Activated T-cell treated with anti-CD3 and anti-CD28 coated beads for 1 hour (primary cell): ENCODE data around the gene SPRED3.

Experiments used
- DNase-seq: peaks from one replicate; pipeline ENCODE4 v3.0.0-alpha.2; 2020; ENCODE audit warnings: low read depth

The SPRED3 gene

DNA sequence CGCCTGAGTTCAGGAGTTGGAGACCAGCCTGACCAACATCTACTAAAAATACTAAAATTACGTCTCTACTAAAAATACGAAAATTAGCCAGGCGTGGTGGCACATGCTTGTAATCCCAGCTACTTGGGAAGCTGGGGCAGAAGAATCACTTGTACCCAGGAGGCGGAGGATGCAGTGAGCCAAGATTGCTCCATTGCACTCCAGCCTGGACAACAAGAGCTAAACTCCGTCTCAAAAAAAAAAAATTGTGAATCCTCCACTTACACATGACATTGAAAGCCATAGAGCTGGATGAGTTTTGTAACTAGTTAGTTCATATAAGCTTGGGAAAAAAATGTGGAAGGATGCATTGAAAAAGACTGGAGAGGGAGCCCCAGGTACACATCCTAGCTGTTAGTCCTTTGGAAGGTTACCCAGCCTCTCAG is 14.6 kb upstream of the SPRED3 start:
- no peak for DNase-seq

- peak; percentile 96 for DNase-seq
Observed at GRCh38 chr19:38374332-38375097, 14.0 kb upstream of the SPRED3 start, which contains the start of gene PSMD8. Gene PSMD8, plus strand, starts transcription at chr19:38374571. Its CDS starts 31 bp downstream, at chr19:38374602.

DNA sequence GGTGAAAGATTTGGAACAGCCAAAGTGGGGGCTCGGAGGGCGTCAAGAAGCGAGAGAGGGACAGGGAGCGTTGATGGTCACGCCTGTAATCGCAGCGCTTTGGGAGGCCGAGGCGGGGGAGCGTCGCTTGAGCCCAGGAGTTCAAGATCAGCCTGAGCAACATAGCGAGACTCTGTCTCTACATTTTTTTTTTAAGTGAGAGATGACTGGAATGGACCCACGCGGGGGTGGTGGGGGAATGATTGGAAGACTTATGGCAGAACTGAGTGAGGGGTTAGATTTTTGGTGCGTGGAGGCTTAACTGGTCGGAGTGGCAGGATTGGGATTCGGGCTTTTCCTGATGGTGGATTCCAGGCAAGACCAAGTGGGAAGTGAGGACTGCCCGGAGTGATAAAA is 13.4 kb upstream of the SPRED3 start:
- DNase-seq, result no peak

DNA sequence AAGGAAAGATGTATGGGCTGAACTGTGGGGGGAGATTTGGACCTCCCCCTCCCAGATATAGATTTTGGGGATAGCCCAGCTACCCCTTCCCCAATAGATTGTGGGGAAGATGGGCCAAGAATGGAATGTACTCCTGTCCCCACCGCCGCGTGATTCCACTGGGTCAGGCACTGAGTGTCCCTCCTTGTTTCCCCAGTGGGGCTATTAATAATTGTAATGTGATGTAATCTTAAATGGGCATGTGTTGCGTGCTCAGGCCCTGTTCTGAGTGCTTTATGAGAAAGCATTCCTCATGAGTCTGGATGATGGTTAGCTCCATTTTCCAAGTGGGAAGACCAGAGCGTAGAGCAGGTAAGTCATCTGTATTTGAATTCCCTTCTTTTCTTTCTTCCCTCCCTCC is 12.7 kb upstream of the SPRED3 start:
- DNase-seq, result no peak

GRCh38 chr19:38376576-38376975 is 11.9 kb upstream of the SPRED3 start:
- DNase-seq, result no peak

GRCh38 chr19:38377052-38377451 is 11.4 kb upstream of the SPRED3 start:
- no peak for DNase-seq

DNA sequence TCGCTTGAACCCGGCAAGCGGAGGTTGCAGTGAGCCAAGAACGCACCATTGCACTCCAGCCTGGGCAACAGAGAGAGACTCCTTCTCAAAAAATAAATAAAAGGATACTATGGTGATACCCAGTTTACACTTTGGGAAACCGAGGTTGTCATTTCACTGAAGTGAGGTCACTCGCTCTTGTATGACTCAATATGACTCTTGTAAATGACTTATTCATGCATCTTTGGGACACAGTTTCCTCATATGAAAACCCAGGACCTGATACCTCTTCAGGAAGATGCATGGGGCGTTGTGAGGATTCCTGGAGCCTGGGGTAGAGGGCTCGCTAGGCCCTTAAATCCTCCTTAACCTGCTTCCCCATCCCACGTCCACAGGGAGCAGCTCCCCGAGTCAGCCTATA is 9.6 kb upstream of the SPRED3 start:
- no peak for DNase-seq

DNA sequence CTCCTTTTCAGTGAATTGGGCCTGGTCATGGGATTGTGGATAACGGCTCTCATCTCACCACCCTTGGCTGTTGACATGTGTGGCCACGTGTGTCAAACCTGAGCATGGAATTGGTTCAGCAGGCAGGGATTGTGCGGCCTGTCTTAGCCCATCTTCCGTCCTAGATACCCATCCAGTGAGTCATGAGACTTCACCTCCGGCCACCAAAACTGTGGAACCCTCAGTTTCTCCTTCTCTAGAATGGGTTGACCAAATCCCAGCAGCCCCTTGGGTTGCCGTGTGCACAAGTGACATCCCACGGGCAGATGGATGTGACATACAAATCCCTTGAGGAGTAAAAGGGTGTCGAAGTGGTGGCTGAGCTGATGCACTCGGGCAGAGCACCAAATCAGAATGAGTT is 7.4 kb upstream of the SPRED3 start:
- DNase-seq, result no peak

DNA sequence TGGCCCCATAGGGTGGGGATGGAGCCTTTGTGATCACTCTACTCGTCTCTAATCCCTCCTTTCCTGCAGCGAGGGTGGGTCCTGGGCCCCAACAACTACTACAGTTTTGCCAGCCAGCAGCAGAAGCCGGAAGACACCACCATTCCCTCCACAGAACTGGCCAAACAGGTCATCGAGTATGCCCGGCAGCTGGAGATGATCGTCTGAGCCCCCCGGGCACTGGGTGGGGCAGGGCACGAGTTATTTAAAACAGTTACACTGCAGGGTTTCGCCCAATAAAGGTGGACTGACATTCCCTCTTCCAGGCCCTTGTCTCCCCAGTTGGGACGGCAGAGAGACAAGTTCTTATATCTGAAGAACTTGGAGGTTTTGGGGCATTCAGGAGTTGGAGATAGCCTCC is 5.3 kb upstream of the SPRED3 start:
- DNase-seq, result no peak

- DNase-seq, result no peak
Observed at GRCh38 chr19:38383743-38384142, 4.8 kb upstream of the SPRED3 start.

- no peak for DNase-seq
Observed at GRCh38 chr19:38384209-38385027, 4.1 kb upstream of the SPRED3 start.

DNA sequence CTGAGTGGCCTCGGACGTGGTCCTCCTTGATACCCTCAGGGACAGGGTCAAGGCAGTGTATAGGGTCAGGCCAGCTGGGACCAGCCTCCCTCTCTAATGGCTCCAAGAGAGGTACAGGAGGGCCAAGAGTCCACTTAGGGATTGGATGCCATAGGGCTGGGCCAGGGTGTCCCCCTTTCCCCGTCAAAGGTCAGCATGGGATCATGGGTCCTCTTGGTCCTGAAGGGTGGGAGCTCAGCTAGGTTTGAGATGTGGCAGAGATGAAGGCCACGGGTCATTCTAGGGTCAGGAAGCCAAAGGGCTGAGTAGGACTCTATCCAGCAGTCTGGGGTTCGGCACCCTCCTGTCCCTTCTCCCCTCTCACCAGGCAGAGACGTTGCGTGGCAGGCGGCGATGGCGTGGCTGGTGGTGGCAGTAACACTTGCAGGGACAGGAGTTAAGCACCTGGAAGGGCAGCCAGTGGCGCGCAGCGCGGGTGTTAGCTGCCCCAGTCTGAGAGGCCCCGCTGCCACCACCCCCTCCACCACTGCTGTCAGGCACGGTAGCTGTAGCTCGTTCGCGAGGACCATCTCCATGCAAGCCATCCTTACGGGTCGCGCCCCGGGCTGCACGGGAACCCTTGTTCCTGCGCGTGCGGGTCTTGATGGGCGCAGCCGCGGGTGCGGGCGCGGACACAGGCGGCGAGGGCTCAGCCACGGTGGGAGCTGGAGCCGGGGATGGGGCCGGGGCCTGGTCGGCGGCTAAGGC is 3.3 kb upstream of the SPRED3 start:
- no peak for DNase-seq

- no peak for DNase-seq
Observed at GRCh38 chr19:38385804-38386257, 2.7 kb upstream of the SPRED3 start.

DNA sequence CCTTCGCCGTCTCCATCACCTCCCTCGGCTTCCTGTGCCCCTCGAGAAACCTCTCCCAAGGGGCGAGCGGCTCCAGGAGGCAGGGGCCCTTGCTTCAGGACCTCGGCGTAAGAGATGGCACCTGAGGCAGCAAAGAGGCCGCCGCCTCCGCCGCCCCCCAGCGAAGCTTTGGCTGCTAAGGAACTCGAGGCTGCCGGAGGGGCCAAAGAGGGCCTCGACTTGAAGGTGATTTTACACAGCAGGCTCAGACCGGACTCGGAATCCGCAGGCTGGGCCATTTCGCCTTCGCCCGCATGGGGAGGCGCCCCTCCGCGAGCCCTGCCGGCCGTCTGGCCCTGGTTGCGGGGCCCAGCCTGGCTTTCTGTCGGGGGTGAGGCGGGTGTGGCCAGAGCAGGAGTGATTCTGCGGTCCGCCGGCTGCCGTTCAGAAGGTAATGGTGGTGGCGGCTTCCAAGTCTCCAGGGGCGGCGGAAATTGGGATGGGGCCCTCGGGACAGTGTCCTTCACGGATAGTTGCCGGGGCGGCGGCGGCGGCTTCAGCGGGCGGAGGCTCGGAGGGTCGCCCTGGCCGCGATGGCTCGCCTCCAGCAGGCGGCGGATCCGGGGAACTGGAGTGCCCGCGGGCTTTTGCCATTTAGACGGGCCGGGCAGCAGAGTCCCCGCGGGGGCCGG is 2.1 kb upstream of the SPRED3 start:
- DNase-seq, result no peak

DNA sequence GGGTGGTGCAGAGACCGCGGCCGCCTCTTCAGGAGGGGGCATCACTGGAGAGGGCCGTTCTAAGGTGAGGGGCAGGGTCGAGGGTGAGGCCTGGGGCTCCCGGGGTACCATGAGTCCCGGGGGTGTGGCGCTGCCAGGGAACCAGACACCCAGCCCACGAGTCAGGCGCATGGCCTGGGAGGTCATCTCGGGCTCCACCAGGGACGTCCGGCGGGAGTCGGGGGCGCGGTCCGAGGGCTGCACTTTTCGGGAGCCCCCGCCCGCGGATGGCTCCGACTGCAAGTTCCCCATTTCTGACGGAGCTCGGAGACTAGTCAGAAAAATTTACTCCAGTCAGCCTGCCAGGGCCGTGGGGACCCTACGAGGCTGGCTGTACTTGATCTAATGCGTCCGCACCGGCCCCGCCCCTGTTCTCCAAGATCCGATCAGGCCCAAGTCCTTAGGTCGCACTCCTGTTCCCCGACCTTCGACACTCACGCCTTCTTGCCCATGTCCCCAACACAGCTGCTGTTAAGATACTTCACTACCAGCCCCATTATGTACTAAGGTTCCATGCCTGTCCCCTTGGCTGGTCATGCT is 1.4 kb upstream of the SPRED3 start:
- no peak for DNase-seq

- peak; percentile 69 for DNase-seq
Observed at GRCh38 chr19:38387550-38388348, 748 bp upstream of the SPRED3 start, which contains the start of gene GGN. Gene GGN, minus strand, starts transcription at chr19:38388034. Its CDS starts 773 bp downstream, at chr19:38387261.

GRCh38 chr19:38389101-38389925 is 816 bp downstream of the SPRED3 start:
- no peak for DNase-seq

- DNase-seq, result no peak
Observed at GRCh38 chr19:38389957-38390924, 1.7 kb downstream of the SPRED3 start.
